Astrocyte (in vitro differentiated cells and primary cell): ENCODE data around the gene CDH11.

ENCODE experiments used
- CTCF ChIP-seq: IDR thresholded peaks from 2 replicates; pipeline ENCODE4 v1.5.1; 2011; ENCODE audit warnings: low read depth, mild to moderate bottlenecking, inconsistent platforms, low read length, moderate library complexity; ENCODE audit not compliant: insufficient read depth
- EZH2 ChIP-seq: IDR thresholded peaks from 2 replicates; pipeline ENCODE4 v1.6.1; 2012; ENCODE audit warnings: mild to moderate bottlenecking, low read length, inconsistent platforms; ENCODE audit not compliant: insufficient read depth

DNA sequence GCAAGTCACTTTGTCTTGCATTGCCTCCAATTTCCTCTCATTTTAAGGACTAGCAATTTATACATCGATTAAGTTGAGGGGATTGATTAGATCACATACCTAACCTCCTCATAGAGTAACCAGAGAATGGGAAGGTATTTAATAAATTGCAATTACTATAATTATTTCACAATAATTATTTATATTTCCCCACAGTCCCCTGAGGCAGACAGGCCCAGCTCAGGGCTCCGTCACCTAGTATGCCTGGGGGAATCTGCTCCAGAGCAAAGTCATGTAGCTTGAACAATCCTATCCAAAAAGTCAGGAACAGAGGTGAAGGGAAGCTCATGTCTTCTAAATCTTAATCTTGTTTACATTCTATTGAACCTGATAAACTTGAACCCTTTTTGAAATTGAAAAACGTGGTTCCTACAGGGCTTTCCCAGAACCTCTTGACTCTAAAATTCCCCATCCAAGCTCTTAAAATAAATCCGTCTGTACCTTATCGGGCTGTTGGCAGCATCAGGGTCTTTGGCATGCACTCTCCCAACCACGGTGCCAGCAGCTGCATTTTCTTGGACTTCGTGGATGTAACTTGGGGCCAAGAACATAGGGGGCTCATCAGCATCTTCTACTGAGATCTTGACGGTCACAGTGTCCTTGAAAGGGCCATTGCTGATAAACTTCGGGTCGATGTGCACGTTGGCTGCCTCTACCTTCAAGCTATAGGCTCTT is 140.1 kb downstream of the CDH11 start:
- TF ChIP-seq CTCF: no peak
- TF ChIP-seq EZH2: no peak
